Fibroblast of skin of back (primary cell): Measurements from ENCODE around the gene TOX3. TPM values are rescaled to one million over a fixed set of nuclear protein-coding genes. Genes with fewer than 3 reads are reported as not detected.

Experiments used
- DNase-seq: peaks from one replicate; pipeline ENCODE4 v3.0.0-alpha.2; 2013
- polyA plus RNA-seq, 2 experiments: library from polyadenylated mRNA; unstranded; fragments of 120-200 nt; gene quantifications; one replicate each; pipeline ENCODE4 v1.2.1, GENCODE V29; 2013; ENCODE audit not compliant: insufficient read length in 2 of 2

TOX3 gene
- not detected for polyA plus RNA-seq (2013, experiment 1 of 2; ENCODE audit: insufficient read length)
- polyA plus RNA-seq (2013, experiment 2 of 2; ENCODE audit: insufficient read length), result not detected

DNA sequence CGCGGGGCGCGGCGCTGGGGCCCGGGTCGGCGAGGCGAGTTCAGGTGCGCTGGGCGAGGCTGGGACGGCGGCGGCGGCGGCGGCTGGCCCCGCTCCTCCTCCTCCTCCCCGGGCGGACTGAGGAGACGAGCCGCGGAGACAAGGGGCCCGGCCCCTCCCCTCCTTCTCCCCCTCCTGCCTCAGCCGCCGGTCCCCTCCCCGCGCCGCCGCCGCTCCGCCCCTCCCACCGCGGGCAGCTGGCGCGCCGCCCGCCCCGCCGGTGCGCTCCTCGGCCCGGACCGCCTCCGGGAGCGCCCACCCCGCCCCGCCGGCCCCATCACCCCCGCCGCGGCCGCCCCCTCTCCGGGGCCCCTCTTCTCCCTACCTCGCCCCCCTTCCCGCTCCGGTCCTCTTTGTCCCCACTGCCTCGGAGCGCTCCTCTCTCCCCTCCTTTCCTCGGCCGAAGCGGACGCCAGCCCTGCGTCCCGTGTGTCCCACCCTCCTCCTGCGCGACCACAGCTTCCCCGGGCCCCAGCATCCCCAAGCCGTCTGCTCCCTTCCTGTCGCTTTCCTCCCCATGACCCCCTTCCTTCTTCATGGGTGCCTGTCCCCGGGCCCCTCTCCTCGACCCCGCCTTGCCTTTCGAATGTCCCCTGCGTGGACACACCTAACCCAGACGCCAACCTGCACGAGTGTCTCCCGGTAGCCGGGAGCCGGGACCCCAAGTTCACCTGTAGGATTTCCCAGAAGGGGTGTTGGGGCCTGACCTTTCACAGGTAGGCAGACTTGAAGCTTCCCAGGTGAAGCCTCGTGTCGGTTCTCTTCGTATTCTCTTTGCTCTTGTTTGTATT, at the start of gene TOX3:
TOX3 (minus strand) TSS at position 140 of the 830 bp plus-strand sequence. CDS start 420 bp downstream, outside the sequence.
- no peak for DNase-seq

DNA sequence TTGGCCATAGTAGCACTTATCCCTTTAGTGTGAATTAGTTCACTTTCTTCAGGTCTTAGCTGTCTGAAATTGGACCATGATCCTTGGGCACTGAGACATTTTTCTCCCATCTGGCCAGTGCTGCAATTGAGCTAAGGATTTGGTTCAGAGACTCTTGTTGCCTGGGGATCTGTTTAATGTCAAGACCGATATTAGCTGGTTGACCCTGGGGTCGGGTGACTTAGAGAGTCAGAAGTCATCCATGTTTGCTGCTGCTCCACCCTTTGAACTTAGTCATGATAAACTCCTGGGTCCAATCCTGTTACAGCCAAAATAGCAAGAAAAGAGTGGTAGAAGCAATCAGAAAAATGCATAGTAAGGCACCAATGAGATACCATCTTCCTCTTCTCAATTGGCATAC, 45.8 kb upstream of the TOX3 start:
- no peak for DNase-seq

DNA sequence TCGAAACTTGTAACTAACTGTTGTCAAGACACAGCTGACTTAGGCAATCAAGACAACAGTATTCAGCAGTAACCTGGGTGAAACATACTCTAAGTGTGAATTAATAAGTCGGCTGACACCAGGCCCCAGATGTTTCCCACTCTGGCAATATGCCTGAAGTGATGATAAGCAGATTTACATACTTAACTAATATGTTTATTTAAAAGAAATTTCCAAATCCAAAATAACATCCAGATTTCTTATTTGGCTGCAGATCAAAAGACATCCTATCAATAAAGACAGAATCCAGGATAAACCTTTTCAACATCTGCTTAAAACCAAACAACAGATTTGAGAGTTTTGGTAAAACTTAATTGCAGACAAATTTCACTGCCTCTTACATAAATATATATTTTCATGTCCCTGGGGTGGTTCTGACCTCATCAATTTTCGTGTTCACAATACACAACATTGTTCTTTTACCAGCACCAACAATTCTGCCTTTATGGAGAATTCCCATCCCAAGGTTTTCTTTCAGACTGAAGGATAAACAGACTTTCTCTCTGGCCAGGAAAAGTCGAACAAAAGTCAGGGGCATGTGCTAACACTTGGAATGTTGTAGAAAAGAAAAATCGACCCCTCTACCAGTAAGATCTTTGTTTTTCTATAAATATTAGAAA, 45.1 kb upstream of the TOX3 start:
- no peak for DNase-seq

DNA sequence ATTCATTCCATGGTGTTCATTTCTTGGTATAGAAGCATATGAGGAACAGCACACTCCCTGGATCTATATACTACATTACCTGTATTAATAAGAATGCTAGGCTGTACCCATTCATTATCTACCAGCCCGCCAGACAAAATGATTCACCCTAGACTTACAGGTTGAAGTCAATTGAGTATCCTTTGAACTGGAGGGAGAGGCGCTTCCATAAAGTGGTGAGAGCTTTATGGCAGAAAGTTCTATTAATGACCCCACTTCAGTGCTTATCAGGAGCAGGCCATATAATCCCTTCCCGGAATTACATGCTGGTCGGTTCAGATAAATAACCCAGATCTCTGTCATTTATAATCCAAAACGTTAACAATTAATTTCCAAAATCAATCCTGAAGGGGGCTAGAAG, 44.5 kb upstream of the TOX3 start:
- no peak for DNase-seq

DNA sequence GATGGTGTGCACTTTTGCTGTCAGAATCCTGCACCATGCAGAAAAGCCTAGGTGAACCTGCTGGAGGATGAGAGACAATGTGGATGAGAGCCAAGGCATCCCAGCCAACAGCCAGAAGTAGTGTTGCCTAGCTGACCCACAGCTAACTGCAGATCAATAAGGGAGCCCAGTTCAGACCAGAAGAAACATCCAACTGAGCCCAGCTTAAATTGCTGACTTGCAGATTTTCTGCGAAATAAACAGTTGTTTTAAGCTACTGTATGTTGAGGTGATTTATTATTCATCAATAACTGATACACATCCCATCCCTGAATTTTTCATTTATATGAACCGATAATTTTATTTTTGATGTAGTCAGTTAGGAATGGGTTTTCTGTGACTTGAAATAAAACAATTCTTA, 39.2 kb upstream of the TOX3 start:
- no peak for DNase-seq

DNA sequence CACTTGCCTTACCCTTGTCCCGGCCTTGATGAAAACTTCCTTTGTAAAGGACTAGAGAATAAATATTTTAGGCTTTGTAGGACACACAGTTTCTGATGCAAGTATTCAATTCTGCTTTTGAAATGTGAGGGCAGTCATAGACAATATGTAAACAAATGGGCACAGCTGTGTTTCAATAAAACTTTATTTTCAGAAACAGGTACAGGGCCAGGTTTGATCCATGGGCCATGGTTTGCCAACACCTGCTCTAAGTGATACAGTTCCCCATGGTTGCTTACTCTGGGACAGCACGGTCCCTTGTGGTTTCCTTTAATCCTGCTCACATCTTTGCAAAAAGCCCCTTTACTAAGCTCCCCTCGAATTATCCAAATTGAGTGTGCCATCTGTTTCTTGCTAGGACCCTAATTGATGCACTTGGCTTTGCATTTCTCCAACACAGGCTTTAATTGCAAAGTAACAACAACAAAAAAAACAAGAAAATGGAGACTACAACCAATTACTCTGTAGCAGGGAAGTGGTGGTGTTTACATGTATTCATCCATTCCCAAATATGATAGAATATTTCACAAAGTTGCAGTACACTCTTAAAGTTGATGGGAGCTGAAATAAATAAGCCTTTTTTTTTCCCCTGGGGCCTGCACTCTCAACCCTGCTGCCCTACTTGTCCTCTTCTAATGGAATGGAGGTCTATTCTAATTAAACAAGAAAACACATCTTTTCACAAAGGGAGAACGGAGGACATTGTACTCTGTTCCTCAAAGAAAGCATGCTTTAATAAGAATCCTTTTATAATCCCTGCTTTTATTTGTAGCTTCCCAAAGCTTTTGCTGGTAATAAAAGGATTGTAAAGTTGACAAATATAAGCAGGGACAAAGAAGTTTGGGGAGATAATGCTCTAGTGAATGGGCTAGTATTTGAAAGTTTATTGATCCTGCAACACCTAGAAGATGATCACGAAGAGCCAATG, 37.7 kb upstream of the TOX3 start:
- no peak for DNase-seq

DNA sequence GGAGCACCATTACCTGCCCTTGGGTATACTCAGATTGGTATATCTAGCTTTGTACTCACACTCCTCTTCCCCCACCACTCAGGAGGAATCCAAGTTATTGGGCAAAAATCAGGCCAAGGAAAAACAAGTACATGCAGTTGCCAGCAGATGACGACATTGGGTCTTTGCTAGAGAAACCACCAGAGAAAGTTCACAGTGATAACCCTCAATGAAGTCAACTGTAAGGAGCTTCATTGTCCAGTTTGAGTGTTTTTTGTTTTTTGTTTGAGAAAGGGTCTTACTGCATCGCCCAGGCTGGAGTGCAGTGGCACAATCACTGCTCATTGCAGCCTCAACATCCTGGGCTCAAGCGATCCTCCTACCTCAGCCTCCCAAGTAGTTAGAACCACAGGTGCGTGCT, 34.6 kb upstream of the TOX3 start:
- no peak for DNase-seq

DNA sequence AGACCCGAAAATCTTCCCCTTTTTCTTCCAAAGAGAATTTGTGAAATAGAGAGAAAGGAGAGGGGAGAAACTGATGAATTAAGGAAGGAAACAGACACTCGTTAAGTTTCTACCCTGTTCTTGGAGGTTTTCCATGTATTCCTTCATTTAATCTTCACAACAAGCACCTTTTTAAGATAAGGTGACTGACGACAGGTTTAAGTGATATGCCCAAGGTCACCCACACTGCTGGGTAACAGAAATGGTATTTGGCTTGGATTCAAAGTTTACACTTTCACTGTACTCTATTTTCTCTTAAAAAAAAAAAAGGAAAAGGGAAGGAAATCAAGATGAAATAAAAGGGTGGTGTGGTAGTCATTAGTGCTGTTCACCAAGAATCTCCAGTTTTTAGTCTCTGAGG, 33.5 kb upstream of the TOX3 start:
- no peak for DNase-seq

DNA sequence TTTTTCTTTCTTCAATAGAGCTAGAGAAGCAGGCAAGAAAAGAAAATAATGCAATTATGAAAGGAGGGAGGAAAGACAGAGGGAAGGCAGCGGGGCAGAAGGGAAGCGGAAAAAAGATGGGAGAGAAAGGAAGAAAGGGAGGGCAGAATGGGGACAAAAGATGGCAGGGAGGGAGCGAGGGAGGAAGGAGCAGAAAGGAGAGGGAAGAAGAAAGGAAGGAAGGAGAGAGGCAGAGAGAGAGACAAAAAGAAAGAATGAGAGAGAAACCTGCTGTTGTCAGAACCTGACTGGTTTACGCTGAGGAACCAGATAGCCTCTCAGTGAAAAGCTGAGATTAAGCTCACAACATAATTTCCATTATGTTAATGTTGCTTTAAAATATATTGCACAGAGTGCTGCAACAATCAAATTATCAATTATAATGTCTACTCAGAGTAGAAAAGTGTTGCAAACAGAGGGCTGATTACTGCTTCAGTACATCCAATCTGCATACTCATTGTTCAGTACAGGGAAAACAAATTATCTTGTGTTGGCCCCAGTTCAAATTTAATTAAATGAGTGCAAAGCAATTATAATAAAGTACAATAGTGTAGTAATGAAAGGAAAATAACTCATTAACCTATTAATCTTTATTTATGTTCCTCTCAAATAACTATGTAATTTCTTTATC, 32.0 kb upstream of the TOX3 start:
- no peak for DNase-seq

DNA sequence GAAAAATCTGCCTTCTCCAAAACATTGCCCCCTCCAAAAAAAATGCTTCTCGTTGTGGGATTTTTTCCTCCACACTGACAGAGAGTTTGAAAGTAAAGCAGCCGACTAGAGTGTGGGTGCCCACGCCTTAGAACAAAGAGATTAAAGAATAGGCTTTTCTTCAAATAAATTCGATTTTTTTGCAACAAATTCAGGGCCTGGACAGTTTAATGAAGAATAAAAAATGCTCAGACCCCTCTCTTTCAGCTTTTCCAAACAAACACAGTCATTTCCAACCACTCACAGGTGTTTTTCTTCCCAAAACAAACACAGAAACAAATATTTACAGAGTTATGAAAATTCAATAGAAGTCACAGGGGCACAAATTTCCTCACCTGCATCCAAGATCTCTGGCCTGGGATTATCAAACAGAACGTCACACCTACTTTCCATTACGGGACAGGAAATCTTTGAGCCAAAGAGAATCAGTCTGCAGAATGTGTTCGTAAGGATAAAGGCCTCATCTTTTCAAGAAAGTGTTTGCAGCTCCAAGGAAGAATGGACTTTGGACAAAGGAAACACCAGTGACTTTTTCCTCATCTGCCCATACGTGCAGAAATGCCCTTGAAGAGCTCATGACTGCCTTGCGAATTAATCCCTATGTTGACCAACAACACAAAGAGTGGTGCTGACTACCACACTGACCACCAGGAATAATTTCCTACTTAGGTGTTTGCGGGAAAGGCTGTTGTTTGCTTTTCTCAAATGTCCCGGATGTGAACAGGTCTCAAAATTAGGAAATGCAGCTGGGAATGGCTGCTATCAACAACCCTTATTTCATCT, 31.3 kb upstream of the TOX3 start:
- DNase-seq, result no peak

DNA sequence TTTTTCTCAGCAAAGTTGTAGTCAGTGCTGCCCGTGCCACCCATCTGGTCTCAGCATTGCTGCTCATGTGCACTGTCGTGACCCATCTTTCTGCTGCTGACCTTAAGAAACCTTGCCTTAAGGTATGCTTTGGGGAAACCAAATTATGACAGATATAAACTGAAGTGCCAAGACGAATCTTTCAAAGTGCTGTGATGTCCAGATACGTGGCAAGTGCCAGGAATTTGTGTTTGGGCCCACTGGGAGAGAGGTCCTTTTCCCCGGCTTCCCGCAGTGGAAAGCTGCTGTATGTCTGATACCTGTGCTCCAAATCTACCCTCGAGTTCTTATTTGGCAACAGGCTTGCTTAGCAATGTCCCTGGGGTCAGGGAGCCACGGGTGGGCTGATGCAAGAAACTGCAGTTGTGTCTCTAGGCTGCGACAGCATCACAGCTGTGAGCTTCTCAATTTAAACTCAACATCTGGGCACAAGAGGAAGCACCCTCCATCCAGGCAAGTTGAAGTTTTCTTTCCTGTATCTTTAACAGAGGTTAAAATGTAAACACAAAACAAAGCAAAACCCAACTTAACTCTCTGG, 30.3 kb upstream of the TOX3 start:
- DNase-seq, result no peak

DNA sequence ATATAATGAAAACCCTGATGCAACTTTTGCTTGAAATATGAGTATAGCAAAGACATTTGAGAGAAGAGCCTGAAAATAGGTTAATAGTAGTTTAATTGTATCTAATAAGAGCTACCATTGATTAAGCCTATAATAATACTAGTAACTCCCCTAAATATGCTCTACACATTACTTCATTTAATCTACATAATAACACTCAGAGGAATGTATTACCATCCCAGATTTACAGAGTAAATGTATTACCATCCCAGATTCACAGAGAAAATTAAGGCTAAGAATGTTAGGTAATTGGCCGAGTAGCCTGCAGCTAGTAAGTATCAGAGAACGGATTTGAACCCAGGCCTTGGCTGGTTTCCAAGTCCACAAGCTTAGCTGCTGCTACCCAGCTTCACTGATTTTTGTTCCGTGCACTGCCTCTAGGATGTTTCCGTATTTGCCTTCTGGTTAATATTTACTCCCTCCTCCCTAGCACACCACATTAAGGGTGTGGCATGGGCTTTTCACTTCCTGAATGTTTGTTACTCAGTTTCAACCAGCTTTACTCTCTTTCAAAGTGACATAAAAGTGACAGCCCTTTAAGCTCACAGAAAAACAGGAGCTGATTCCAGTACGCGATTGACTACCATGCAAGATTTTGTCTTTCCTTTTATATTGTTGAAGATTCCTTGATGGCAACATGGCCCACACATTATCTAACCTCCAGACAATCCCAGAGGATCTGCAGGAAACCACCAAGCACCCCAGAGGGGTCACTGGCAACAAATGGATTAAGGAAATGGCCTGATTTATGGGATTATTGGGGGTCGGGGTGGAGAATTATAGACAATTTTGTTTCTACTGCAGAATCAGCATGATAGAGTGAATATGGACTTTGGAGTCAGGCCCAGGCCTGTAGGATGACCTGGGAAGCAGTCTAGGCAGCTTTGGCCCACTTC, 26.7 kb upstream of the TOX3 start:
- no peak for DNase-seq

DNA sequence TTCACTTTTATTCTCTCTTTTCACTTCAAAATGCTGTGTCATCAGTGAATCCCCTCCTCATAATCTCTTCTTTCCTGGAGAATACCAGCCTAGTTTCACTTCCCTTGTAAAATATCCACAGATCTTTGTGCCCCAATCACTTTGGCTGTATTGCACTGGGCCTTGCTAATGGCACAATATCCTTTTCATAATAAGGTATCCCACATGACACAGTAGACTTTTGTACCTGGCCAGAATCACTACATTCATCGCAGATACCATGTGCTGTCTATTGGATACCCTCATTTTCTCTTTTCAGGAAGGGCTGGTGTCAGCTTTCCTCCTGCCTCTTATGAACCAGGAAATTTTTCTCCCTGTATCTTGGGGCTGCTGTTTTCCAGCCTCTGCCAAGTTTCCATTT, 25.7 kb upstream of the TOX3 start:
- DNase-seq, result no peak

DNA sequence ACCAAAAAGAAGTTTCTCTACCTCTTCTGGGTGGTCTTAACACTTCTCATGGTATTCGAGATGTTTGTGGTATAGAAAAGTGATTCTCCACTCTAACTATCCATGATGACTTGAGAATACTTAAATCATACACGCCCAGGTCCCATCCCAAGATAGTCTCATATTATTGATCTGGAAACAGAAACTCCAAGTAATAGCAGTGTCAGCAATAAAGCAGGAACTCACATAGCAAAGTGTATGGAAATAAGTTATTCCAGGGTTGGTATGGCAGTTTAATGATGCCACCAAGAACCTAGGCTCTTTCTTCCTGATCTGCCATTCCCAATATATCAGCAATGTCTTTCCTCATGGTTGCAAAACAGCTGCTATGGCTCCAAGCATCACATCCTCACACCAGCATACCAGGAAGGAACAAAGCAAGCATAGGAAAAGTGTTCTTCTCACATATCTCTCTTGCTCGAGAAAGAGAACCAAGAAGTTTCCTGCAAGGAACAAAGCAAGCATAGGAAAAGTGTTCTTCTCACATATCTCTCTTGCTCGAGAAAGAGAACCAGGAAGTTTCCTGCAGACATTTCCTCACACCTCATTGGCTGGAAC, 23.6 kb upstream of the TOX3 start:
- DNase-seq, result no peak

DNA sequence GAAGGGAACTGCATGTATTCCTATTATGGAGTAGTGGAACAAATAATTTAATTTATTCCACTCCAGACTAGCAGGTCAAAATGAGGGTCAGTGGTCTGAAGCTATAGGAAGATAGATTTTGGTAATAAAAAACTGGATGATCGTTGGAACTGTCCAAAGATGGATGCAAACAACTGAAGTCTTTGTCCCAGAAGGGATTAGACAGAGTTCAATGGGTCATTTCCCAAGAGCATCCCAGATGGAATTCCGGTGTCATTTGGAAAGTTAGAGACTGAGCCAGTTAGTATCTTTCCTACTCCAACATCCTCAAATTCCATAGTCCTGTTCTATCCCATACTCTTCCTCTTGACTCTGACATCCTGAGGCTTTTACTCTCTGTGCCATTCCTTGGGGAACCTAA, 22.8 kb upstream of the TOX3 start:
- no peak for DNase-seq

DNA sequence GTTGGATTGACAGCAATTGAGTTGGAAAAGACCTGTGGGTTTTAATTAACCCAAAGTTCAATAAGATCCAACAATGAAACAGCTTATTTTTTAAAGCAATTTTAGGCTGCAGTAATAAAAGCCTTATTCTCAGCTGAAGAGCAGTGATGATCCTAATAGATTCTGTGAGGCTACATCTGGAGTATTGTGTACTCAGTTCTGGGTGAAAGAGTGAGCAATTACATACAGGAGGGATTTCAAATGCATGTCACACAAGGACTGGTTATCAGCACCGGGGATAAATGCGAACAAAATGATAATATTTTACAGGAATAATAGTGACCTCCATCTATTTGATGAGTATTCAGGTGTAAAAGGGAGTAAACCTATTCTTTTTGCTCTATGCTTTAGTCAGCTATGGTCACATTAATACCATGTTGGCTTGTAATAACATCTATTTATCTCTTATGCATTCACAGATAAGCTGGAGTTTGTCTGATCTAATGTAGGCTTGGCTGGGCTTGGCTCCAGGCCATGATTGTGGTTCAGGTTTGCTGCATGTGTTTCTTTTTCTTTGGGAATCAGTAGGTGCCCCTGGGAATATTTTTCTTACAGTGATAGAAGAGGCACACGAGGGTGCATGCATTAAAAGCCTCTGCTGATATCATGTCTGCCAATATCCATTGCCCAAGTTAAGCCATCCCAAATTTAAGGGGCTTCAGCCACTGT, 22.2 kb upstream of the TOX3 start:
- no peak for DNase-seq

DNA sequence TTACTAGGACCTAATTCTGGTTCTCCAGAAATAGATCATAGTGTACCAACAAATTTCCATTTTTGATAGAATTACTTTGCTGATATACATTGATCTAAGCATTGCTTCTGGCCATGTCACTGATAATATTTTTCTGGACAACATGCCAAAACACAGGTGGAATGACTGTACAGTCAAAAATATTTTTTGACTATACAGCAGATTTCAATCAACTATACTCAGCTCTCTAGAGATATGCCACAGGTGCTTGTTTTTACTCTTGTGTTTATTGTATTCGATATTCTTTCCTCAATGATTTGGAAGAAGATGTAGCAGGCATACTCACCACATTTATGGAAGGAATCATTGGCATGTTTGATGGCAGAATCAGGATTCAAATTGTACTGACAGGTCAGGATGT, 21.6 kb upstream of the TOX3 start:
- DNase-seq, result no peak

DNA sequence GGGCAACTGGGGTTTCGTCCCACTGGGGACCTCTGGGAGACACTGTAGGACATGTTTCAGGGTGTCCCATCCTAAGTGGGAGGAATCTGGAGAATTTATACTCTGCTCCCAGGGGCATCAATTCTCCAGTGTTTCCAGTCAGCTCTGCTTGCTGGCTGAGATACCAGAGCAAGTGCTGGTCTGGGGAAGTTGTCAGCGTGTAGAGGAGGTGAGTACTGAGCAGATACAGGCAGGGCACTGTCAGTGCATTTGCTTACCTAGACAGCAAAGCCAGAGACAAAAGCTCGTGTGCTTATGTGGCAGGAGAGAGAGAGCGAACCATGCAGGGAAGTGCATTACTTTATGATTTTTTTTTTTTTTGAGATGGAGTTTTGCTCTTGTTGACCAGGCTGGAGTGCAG, 20.2 kb upstream of the TOX3 start:
- DNase-seq, result no peak
